HCEC 1CT (cell line): ENCODE measurements around the gene XRCC3.

Source experiments
- DNase-seq: peaks from one replicate; pipeline ENCODE4 v3.0.0-alpha.2; 2017

The XRCC3 gene

DNA sequence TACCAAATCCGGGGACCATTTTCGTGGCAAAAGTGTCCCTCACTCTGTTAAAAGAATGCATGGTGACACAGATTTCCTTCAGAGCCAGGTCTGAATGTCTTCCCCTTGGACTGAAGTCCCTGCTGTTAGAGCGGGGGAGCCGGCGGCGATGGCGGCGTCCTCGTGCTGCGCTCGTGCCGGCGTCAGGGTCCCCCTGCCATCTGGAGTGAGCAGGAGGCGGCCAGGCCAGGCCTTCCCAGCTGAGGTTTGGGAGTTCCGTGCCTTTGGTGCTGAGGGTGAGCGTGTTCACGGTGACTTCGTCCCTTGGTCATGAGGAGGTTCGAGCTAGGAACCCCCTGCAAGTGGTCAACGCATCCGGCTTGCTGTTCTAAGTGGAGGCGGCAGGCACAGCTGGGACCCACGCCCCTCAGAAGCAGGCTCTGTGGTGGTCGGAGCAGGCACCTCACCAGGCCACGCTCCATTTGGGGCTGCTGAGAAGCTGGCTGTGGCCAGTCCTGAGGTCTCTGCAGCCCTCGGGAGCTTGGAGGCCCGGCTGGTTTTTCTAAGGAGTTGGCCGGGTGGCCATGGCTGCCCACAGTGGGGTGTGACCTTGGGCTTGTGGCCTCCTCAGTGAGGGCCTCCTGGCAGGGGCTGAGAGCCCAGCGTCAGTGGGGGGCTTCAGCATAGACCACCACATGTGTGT is 9.9 kb upstream of the XRCC3 start:
- DNase-seq: no peak

DNA sequence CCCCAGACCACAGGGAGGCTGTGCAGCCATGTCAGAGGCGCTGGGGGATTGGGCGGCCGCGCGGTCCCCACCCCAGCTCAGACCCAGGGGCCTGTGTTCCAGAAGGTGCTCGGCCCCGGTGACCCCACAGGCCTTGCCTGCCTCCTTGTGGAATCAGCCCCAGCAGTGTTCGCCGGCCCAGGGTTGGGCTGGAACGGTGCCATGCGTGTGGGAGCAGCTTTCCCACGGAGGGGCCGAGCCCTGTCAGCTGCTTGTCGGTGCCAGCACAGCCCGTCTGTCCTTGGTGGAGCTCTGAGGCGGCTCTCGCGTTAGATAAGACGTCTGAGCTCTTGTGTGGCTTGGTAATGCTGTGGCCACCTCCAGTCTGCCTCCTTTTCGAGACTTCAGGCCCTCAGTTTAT is 8.9 kb upstream of the XRCC3 start:
- DNase-seq: no peak

DNA sequence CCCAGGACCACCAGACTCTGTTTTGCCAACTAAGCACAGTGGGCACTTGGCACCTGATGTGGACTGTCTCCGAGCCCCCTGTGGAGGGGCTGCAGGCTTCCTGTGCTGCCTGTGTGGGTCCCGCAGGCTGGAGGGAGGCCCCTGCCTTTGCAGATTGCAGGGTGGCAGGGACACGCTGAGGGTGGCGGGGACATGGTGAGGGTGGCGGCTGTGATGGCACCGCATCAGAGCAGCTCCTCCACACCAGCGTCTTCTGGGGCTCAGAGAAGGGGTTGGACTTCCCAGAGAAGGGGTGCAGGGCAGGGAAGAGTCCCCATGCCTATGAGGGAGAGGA is 8.5 kb upstream of the XRCC3 start:
- DNase-seq: no peak

DNA sequence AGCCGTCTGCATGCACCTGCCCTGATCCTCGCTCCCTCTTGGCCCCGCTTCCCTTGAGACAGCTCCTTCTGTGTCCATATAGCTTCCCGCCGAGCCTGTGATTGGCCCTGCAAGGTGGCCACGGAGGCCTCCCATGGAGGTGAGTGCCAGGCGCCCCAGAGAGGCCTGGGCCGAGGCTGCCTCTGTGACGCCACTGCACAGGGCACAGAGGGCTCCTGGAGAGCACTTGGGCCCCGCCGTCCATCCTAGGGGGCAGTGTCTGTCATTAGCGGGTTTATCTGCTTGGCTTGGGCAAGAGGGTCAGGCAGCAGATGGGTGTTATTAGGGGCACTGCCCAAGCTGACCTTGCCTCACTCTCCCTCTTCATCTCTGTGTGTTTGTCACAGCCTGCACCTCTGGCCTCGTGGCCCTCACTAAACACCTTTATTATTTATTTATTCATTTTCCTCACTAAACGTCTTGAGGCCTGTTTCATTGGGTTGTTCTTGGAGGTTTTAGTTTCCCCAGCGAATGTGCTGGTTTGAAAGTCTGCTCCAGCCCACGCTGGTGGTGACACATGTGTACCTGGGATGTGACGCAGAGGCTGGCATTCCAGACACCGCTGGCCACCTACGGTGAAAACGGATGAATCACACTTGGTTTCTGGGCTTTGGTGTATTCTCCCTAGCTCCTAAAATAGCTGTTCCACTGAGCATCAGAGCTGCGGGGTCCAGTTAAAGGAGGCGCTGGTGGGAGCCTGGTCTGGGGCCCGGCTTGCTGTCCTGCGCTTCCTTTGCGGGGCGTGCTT is 6.3 kb upstream of the XRCC3 start:
- no peak for DNase-seq

DNA sequence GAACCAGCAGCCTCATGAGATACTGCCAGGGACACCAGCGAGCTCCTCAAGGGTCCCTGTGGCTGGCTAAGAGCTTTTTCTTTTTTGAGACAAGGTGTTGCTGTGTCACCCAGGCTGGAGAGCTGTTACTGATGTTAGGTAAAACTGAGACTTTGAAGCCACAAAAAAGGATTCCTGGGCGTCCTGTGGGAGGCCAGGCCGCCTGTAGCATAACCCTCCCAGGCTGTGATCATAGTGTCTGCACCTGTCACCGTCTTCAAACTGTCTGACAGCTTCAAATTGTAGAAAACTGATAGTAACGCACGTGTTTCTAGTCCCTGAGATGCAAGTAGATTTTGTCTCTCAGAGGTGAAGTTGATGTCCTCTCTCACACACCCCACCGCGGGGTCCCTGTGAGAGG is 4.5 kb upstream of the XRCC3 start:
- no peak for DNase-seq

DNA sequence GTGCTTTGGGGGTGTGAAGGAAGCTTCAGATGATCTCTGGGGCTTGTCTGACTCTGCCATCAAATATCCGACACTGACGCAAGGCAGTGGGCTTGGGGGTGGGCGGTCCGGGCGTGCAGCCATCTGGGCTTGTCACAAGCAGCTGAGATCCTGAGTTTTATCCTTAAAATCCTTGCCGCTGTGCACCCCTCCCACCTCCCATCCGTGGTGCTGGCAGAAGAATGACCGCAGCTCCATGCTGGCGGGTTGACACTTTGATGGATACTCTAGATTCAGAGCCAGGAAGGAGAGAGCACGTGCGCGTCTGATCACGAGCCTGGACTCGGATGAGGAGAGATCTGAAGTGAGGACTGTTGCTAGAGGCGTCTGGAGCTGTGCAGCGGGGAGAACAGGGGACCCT is 3.3 kb upstream of the XRCC3 start:
- DNase-seq: no peak

DNA sequence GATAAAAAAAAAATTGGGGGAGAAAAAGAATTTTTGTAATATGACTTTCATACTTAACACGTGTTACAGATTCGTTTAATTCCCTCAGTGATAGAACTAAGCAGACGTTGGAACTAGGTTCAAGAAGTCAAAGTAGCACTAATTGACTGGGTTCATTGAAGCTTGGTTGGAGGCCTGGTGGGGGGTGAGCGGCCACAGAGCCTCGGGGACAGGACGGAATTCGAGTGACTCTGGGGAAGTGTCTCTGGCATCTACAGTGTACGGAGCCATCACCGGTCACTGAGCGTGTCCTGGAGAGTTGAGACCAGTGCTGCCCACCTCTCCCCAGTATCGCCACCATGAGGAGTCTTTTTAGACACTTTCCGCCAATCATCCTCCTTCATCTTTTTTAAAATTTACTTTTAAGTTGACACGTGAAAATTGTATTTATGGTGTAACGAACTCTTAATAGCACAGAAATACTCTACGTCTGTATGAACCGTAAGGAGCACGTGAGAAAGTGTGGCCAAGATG is 1.7 kb upstream of the XRCC3 start:
- no peak for DNase-seq

DNA sequence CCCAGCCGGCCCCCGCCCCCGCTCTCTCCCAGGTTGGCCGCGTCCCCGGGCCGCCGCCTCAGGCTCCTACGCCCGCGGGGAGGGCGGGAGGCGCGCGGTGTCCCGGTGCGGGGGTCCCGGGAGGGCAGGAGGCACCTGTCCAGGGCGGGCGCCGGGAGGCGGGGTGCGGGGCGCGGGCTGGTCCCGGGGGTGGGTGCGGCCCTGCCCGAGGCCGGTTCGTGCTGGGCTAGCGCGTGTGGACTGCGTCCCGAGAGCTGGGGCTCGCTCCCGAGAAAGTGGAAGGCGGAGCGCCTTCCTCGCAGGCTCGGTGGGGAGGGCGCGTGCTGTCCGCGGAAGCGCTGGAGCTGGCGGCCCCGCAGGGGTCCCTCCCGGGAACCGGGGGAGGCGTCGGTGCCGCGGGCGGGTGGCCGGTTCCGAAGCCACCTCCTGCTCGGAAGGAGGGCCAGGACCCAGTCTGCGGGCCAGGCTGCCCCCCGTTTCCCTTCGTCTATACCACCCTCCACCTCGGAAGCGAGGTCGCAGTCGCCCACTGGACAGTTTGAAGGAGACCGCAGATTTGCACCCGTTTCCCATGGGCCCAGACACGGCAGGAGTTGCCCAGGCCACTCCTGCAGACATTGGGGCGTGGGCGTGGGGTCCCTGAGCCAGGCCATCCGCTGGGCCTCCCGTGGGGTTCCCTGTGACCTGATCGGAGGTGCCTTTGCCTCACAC is 995 bp upstream of the XRCC3 start:
- peak; percentile 17 for DNase-seq

DNA sequence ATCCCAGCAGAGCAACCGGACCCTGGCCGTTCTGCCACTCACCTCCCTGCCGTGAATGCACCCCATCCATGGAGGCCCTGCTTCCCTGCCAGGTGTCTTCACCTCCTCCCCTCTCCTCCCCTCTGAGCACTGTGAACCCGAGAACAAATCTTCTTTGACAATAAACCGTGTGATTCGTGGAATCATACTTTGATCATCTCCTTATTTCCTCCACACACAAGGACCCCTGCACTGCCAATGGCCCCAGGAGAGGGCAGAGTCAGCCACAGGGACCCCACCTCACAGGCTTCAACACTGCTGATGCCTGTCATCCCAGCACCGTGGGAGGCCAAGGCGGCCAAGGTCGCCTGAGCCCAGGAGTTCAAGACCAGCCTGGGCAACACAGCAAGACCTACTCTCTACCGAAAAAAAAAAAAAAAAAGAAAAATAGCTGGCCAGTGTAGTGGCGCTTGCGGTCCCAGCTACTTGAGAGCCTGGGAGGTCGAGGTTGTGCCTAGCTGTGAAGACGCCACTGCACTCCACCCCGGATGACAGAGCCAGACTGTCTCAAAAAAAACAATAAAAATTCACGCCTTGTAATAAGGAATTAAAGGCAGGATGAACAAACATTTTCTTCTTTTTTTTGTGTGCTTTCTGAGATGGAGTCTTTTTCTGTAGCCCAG is 1.1 kb downstream of the XRCC3 start:
- DNase-seq: no peak

DNA sequence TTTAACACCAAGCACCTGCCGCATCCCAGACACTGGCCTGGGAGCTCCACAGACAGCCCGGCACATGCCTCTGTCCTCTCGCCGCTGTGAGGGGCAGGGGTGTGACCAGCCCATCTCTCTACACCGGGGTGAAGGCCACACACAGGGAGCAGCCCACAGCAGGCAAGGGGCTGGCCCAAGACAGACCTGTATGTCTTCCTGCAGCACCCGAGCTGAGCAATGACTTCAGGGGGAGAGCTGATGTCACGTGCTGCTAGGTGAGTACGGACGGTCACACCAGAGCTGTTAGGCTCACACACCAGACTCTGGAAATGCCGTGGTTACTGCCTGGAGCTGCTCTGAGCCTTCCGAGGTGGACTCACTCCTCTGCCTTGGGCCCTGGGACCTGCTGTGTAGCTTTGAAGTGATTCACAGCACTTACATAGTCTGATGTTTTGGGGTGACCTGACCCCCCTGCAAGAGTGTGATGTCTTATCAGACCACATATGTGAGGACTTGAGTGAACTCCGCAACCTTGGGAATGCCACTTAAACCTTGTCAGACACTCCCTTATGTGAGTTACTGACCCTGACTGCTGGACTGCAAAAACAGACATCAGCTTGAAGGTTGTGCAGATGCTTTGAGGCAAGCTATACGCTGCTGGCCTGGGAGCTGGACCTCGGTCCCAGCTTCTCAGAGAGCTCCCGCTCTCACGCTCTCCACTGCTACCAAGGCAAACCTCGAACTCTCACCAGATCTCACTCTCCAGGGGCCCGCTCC is 1.8 kb downstream of the XRCC3 start:
- DNase-seq: no peak

DNA sequence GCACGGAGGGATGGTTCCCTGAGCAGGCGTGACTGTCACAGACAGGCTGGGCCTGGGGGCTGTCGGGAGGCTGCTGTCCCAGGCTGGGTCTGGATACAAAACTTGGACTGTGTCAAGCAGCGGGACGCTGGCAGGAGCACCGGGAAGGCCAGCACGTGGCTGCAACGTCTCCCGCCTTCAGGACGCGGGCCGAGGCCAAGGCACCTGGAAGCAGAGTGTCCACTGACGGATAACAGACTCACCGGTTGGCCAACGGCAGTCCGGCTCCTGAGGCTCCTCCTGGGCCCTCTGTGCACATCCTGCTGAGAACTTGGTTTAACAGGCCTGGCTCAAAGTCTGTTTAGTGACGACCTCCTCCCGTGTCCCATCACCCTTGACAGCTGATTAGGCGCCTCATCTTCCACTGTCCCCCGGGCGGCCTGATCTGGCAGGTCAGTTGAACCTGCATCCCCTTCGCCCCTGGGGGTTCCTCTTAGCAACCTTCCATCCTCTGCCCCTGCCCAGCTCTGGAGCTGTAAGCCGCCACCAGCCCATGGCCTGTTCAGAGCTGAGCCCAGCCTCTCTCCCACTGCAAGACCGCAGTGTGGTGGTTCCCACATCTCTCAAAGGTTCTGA is 2.5 kb downstream of the XRCC3 start:
- DNase-seq: no peak

DNA sequence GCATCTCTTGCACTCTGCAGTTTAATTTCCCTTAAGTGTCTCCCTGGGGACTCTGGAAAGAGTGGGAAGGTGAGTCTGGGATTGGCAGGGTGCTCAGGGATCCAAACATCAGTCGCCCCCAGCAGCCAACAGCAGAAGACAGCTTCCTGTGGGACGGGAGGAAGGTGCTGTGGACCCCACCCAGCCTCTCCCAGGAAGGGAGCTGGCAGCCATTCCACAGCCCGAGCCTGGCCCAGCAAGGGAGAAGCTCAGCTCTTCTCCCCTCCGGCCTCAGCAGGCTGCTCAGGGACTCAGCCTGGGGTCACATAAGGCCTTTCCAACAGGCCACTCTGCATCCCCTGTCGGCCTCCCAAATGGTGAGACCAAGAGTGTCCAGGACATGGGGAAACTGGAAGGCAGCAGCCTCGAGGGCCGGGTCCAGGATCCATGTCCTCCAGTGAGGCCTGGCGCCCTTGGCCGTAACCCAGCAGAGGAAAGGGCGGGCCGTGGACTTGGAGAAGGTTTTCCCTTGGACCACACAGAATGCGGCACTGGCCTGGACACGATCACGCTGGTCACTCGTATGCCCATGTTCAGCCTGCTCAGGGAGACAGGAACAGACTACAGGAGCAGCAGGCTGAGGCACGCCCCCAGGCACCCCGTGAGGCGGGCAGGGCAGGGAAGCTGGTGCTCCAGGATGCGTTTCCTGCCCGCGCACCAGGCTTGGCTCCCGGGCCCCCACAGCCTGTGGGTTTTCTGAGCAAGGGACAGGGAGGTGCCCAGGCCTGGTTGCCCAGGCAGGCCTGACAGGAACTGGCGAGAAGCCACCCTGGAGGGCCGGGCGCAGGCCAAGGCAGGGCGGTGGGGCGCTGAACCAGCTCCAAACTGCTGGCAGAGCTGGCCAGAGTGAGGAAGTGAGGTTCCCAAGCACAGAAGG is 3.5 kb downstream of the XRCC3 start:
- no peak for DNase-seq

DNA sequence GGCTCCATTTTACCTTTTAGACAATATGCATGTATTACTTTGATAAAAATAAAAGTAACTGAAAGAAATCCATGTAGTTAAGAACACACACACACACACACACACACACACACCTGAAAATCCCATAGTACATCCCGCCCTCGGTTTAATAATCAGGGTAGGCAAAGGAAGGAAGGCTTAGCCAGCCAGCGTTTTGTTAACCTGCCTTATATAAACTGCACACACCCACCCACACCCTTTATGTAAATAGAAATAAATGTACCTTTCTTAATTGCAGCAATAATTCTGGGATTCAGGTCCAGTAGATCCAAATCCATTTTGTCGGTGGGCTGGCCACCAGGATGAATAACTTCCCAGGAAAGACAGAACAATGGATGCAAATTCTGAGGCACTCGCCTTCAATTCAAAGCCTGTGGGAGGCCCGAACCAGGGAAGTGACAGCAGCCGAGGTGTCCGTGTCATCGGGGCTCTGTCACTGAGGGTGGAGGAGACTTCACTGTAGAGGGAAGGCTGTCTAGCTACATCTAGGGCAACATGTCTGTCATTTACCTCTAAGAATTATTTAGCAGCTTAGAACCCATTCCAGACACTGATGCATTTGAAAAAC is 4.4 kb downstream of the XRCC3 start:
- no peak for DNase-seq

DNA sequence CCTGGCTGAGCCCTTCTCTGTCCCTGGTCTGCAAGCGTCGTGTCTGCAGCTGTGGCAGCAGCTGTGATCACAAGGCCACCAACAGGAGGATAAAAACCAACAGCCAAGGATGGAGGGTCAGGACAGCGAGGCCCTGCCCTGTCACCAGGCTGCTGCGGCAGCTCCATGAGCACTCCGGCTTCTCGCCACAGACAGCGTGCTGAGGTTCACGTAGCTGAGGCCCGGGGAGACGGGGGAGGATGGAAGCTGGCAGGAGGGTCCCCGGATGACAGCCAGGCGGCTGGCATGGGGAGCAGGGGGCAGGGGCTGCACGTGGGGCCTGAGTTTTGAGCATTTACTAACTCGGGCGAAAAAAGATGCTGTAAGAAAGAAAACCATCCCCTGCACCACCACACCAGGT is 5.4 kb downstream of the XRCC3 start:
- no peak for DNase-seq

DNA sequence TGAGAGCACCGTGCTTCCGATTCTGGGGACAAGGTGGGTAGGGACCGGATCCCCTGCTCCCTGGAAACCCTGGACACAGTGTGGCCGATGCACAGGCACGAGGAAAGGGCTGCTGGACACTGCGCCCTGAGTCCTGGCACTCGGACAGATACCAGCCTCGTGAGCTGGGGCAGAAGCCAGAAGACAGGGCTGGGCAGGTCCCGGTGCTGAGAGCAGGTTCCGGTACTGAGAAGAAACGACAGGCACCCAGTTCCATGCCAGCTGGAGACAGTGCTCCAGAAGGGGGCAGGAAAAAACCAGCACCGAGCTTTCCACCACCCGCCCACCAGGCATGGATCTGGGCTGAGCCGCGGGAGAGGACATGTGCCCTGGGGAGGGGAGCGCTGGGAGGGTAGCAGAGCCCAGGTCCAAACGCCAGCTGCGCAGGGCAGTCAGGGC is 6.5 kb downstream of the XRCC3 start:
- no peak for DNase-seq

DNA sequence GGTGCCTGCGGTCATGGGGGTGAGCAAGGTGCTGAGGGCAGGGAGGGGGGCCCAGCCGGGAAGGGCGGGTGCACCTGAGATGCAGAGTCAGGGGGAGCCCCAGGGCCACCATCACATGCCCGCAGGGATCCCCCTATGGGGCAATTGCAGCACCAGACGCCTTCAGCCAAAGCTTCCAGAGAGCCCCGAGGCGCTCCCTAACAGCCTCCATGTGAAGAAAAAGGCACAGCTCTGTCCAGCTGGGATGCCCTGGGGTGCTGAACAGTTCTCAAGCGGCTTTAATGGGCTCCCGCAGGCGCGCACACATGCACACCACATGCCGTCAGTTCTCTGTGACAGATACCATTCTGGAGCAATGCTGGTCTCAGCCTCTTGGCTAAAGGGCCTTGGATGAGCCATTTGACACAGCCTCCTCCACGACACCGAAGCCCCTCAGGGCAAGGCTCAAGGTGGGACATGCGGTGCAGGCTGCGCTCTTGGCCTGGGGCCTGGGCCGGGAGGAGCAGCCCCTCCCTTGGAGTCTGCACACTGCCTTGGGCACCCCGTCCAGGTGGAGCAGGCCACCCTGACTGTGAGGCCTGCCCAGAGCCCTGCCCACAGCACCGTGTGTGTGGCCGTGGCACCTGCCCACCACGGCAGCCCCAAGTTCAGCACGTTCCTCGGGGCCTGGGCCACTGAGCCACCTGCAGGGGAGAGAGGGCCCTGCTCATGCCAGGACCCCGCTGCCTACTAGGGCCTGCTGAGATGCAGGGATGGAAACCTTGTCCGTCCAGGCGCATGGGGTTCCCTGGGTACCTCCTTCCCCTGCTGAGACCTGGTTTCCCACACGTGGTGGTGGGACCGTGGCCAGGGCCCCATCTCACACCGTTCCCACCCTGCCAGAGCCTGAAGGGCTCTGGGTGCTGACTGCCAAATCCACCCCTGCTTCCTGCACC is 7.7 kb downstream of the XRCC3 start:
- no peak for DNase-seq

DNA sequence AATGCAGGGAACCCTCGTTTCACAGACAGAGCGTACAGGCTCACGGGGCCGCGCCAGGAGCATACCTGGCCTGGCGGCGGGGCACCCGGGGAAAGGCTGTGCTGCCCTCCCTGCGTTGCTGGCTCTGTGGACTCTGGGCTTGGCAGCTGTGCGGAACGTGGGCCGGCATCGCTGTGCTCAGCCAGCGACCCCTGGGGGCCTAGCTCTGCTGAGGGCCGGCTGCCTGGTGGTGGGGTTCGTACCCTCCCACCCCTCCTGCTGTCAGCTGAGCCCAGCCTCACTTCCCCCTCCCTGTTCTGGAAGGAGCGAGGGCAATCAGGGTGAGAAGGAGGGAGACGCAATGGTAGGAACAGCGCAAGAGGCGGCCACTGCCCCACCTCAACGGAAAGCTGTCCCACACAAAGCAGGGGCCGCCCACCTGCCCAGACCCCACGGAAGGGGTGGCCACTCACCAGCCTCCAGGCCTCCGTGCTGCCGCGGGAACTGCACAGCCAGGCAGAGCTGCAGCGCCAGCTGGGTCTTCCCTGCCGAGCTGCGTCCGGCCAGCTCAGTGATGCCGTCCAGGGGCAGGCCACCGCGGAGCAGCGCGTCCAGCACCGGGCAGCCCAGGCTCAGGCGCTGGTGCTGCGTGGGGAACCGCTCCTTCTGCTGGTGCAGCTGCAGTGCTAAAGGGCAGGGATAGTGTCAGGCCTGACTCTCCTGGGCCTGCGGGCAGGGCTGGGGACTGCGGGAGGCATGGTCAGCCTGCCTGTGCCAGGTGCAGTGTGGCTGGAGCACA is 8.5 kb downstream of the XRCC3 start:
- DNase-seq: no peak

DNA sequence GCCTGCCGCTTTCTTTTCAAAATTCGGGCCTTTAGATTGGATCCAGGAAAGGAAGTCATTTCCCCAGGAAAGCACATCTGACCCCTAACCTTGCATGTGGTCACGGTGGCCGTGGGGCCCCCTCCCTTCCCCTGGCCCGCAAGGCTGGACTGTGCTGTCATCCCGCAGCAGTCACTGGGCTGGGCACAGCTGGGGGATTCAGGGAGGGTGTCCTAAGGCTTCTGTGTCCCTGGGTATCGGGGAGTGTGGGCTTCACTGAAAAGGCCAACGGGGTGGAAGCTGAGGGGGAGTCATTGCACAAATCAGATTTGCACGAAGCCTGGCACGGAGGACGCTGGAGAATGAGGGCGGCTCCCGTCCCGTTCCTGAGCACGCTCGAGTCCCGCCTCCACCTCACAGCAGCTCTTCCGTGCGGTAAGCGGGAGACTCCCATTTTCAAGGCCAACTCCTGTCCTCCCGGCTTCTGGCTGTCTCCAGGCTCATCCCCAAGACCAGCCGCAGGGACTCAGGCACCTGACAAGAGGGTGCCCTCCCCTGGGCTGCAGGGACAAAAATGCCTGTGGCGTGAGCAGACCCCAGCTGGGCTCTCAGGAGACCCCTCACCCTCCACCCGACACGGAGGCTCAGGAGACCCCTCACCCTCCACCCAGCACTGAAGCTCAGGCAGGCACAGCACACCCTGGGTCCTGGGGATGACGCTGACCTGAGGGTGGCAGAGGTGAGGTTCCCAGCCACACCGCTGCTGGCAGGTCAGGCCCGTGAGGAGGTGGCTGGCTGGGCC is 9.6 kb downstream of the XRCC3 start:
- no peak for DNase-seq
